Endodermal cell (in vitro differentiated cells): ENCODE measurements around the gene TRIO. TPM values are rescaled to one million over a fixed set of nuclear protein-coding genes. Genes with fewer than 3 reads are reported as not detected.

Source experiments
- DNase-seq: peaks from one replicate; pipeline ENCODE4 v3.0.0-alpha.2; 2017
- H3K27ac ChIP-seq: 2 replicates; pipeline ENCODE4 v1.5.1; 2013; ENCODE audit warnings: mild to moderate bottlenecking, low read depth, low read length, moderate library complexity
- H3K27me3 ChIP-seq: 2 replicates; pipeline ENCODE4 v1.6.1; 2013; ENCODE audit warnings: mild to moderate bottlenecking, low read length, moderate library complexity; ENCODE audit not compliant: insufficient read depth, control insufficient read depth, poor library complexity, severe bottlenecking
- H3K36me3 ChIP-seq: 2 replicates; pipeline ENCODE4 v1.7.0; 2013; ENCODE audit warnings: mild to moderate bottlenecking, low read length, moderate library complexity; ENCODE audit not compliant: control insufficient read depth, insufficient read depth
- H3K4me1 ChIP-seq: one replicate; pipeline ENCODE4 v1.7.0; 2013; ENCODE audit warnings: low read length; ENCODE audit not compliant: control insufficient read depth, insufficient read depth
- H3K4me3 ChIP-seq: 2 replicates; pipeline ENCODE4 v1.5.1; 2013; ENCODE audit warnings: mild to moderate bottlenecking, low read length, moderate library complexity
- H3K9ac ChIP-seq: 2 replicates; pipeline ENCODE4 v1.6.1; 2013; ENCODE audit warnings: mild to moderate bottlenecking, low read length, moderate library complexity; ENCODE audit not compliant: poor library complexity, severe bottlenecking; ENCODE audit errors: extremely low read depth
- H3K9me3 ChIP-seq: 2 replicates; pipeline ENCODE4 v1.6.1; 2013; ENCODE audit warnings: mild to moderate bottlenecking, low read length, moderate library complexity; ENCODE audit not compliant: control insufficient read depth
- H3K27ac Mint-ChIP-seq: 2 replicates; pipeline ENCODE4 v1.8.0; 2020; ENCODE audit warnings: mixed read lengths
- H3K27me3 Mint-ChIP-seq: 2 replicates; pipeline ENCODE4 v1.8.0; 2021; ENCODE audit warnings: mild to moderate bottlenecking, mixed read lengths; ENCODE audit not compliant: insufficient read depth
- H3K36me3 Mint-ChIP-seq: 2 replicates; pipeline ENCODE4 v1.8.0; 2020; ENCODE audit warnings: low read depth, mixed read lengths
- H3K4me1 Mint-ChIP-seq: 2 replicates; pipeline ENCODE4 v1.8.0; 2020; ENCODE audit warnings: mixed read lengths
- H3K4me3 Mint-ChIP-seq: 2 replicates; pipeline ENCODE4 v1.8.0; 2020; ENCODE audit warnings: mild to moderate bottlenecking, moderate library complexity, mixed read lengths
- H3K9me3 Mint-ChIP-seq: 2 replicates; pipeline ENCODE4 v1.8.0; 2020; ENCODE audit warnings: mild to moderate bottlenecking, mixed read lengths
- WGBS, 2 experiments: methylation state at CpG; one replicate each; pipeline versions ENCODE4 v1.1.5 to v1.1.7; 2013; ENCODE audit warnings: missing lambda C conversion rate in 2 of 2, mixed read lengths in 1 of 2; ENCODE audit not compliant: insufficient coverage in 1 of 2, insufficient read length in 1 of 2; 5-methylcytosine and 5-hydroxymethylcytosine counted together
- total RNA-seq, 2 donors: library from RNA; stranded (reverse); fragmentation: NEBNext Ultra II Directional in 1 of 2; extraction: Animal tissue kit (Norgen Biotek cat#: 25700) in 1 of 2; gene quantifications; 2 replicates in 1 of 2; 3 replicates in 1 of 2; pipeline ENCODE4 v1.2.1, GENCODE V29; 2021
- TF ChIP-seq, protein P1 (sequence below): fragments of 200-600 bp; sonication (generic); conservative IDR thresholded peaks from 2 replicates; pipeline ENCODE4 v1.5.0; 2021; ENCODE audit warnings: antibody characterized with exemption, mild to moderate bottlenecking

The TRIO gene
- total RNA-seq, 2 donors from 2014 or later, result 88.3 to 109 TPM

DNA sequence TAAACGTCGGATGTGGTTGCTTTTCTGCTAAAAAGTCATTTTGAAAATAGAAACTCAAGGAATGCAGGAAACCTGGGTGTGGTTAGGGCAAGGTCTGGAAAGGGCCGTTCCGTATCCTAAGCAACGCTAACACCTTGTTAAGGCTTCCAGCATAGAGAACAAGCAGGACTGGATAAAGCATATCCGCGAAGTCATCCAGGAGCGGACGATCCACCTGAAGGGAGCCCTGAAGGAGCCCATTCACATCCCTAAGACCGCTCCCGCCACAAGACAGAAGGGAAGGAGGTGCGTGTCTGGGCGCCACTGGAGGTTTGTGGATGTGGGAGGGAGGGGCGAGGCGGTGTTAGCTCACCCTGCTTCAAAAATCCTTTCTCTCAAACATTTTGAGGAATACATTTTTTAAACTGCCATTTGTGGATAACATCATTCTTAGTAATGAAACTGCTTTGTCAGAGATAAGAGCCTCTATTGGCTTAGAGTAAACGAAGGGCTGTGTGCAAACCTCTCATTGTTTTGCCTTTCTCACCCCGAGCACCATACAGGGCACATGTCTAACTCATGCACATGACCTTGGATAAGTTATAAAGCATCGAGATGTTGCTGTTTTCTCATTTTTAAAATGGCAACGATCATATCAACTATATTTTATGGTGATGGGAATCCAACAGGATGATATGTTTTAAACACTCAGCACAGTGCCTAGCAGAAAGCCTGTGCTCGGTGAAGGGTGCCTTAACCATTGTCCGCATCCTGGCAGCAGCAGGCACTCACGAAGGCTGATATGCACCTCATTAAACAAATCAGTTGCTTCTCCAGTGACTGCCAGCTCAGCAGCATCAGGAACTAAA, 262.8 kb downstream of the TRIO start:
- no peaks in the 10 kb centered on the region for H3K9me3 ChIP-seq
- H3K9ac ChIP-seq, result no peak overlapping the region
- Mint-ChIP-seq H3K4me1 (peaks cover 2% of the 10 kb centered on the region), H3K27me3 (no peaks in the 10 kb centered on the region), H3K9me3 (peaks cover 7% of the 10 kb centered on the region), H3K4me3 (no peak overlapping the region), H3K27ac (no peak overlapping the region), H3K36me3 (peaks cover 57% of the 10 kb centered on the region)
- 95 to 97% methylated on average over 17 to 21 of the region's 22 CpGs for WGBS, 2 experiments
- H3K27ac ChIP-seq, result no peak overlapping the region
- H3K4me1 ChIP-seq, result no peaks in the 10 kb centered on the region
- peaks cover 51% of the 10 kb centered on the region for H3K36me3 ChIP-seq
- H3K4me3 ChIP-seq, result no peak overlapping the region
- TF ChIP-seq, protein P1, sequence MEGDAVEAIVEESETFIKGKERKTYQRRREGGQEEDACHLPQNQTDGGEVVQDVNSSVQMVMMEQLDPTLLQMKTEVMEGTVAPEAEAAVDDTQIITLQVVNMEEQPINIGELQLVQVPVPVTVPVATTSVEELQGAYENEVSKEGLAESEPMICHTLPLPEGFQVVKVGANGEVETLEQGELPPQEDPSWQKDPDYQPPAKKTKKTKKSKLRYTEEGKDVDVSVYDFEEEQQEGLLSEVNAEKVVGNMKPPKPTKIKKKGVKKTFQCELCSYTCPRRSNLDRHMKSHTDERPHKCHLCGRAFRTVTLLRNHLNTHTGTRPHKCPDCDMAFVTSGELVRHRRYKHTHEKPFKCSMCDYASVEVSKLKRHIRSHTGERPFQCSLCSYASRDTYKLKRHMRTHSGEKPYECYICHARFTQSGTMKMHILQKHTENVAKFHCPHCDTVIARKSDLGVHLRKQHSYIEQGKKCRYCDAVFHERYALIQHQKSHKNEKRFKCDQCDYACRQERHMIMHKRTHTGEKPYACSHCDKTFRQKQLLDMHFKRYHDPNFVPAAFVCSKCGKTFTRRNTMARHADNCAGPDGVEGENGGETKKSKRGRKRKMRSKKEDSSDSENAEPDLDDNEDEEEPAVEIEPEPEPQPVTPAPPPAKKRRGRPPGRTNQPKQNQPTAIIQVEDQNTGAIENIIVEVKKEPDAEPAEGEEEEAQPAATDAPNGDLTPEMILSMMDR, result no peak
- H3K27me3 ChIP-seq, result no peaks in the 10 kb centered on the region
- no peak for DNase-seq

DNA sequence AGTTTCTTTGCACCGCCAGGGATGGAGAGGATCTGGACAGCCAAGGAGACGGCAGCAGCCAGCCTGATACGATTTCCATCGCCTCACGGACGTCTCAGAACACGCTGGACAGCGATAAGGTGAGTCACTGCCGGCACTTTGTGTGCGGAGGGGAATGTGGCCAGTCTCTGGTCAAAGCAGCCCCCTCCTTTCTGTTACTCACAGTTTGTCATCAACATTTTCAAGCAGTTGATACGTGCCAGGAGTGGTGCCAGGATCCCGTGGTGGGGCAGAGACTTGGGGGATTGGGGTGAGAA, 263.4 kb downstream of the TRIO start:
- H3K27ac ChIP-seq, result no peak overlapping the region
- H3K4me1 ChIP-seq, result no peaks in the 10 kb centered on the region
- TF ChIP-seq, protein P1, result no peak
- H3K9ac ChIP-seq, result no peak overlapping the region
- H3K36me3 ChIP-seq, result peaks cover 51% of the 10 kb centered on the region
- no peaks in the 10 kb centered on the region for H3K27me3 Mint-ChIP-seq
- H3K4me1 Mint-ChIP-seq, result peaks cover 2% of the 10 kb centered on the region
- H3K27me3 ChIP-seq, result no peaks in the 10 kb centered on the region
- peaks cover 7% of the 10 kb centered on the region for H3K9me3 Mint-ChIP-seq
- WGBS, 2 experiments, result 93 to 97% methylated on average over 3 to 12 of the region's 12 CpGs
- H3K4me3 Mint-ChIP-seq, result no peak overlapping the region
- DNase-seq, result no peak
- H3K4me3 ChIP-seq, result no peak overlapping the region
- peaks cover 55% of the 10 kb centered on the region for H3K36me3 Mint-ChIP-seq
- H3K9me3 ChIP-seq, result no peaks in the 10 kb centered on the region
- H3K27ac Mint-ChIP-seq, result no peak overlapping the region

DNA sequence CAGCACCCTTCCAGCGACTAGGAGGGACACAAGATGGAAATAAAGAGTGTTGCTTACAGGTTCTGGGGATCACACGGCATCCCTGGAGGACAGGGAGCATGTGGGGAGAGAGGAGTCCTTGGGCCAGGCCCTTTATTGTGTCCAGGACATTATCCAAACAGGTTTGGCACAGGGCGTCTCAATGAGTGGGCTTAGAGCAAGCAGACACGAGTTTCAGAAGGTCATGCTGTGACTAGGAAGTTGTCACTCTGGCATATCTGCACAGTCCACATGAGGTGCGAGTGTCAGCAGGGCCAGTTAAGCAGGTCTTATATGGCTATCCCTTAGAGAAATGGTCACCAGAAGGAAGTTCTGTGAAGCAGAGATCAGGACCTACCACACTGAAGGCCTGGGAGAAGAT, 263.9 kb downstream of the TRIO start:
- no peak overlapping the region for H3K4me3 ChIP-seq
- H3K9ac ChIP-seq, result no peak overlapping the region
- no peaks in the 10 kb centered on the region for H3K4me1 ChIP-seq
- Mint-ChIP-seq H3K9me3 (peaks cover 7% of the 10 kb centered on the region), H3K4me1 (peaks cover 2% of the 10 kb centered on the region), H3K27me3 (no peaks in the 10 kb centered on the region), H3K36me3 (peaks cover 49% of the 10 kb centered on the region), H3K27ac (no peak overlapping the region), H3K4me3 (no peak overlapping the region)
- TF ChIP-seq, protein P1, result no peak
- H3K27me3 ChIP-seq, result no peaks in the 10 kb centered on the region
- H3K36me3 ChIP-seq, result peaks cover 48% of the 10 kb centered on the region
- DNase-seq, result no peak
- H3K9me3 ChIP-seq, result no peaks in the 10 kb centered on the region
- H3K27ac ChIP-seq, result no peak overlapping the region
- WGBS, 2 experiments, result 92 to 95% methylated on average over 4 to 5 of the region's 5 CpGs
